ENCODE data around the gene TGFB1. TPM values are rescaled to one million over a fixed set of nuclear protein-coding genes. Genes with fewer than 3 reads are reported as not detected.
A peak's percentile ranks its signal among the peaks of the same experiment; 100 is the strongest.
"Not testable (repeated sequence)": the region's sequence is repeated elsewhere in the genome, so short reads cannot be mapped to it uniquely, and the experiment has no call there.

TGFB1 gene
- 17.4 and 59.9 TPM in 2 replicates for total RNA-seq (2014; rRNA removed; shearing (Covaris generic))
- 197 and 222 TPM in 2 replicates for polyA plus RNA-seq (2015; cell fraction: cytosol; rRNA removed)
- 96.5 and 97.2 TPM in 2 replicates for polyA plus RNA-seq (2015; cell fraction: nucleus; rRNA removed)

DNA sequence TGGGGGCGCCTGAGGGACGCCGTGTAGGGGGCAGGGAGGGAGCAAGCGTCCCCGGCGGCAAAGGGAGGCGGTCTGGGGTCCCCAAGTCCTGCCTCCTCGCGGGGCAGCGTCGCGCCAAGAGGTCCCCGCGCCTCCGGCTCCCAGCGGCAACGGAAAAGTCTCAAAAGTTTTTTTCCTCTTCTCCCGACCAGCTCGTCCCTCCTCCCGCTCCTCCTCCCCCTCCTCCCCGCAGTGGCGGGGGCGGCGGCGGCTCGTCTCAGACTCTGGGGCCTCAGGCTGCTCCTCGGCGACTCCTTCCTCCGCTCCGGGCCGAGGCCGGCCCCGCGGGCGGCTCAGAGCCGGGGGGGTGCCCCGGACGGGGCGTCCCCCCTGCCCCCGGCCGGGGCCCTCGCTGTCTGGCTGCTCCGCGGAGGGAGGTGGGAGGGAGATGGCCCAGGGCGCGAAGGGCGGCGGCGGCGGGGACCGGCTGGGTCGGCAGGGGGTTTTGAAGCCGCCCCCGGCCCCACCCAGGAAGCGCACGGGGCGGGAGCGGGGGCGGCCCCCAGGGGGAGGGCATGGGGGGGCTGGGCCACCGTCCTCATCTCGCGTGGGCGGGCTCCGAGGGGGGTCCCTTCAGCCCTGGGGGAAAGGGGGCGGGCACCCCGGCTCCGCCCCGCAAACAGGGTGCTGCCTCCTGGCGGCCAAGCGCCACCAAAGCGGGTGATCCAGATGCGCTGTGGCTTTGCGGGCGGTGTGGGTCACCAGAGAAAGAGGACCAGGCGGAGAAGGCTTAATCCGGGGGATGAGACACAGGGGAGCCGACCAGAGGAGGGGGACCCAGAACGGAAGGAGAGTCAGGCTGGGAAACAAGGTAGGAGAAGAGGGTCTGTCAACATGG is at the start of gene TGFB1:
TGFB1 (minus strand) TSS at position 457 of the 877 bp plus-strand sequence. CDS start 878 bp downstream, outside the sequence.
- DNase-seq (ENCODE audit: low read depth) = peak; percentile 77

DNA sequence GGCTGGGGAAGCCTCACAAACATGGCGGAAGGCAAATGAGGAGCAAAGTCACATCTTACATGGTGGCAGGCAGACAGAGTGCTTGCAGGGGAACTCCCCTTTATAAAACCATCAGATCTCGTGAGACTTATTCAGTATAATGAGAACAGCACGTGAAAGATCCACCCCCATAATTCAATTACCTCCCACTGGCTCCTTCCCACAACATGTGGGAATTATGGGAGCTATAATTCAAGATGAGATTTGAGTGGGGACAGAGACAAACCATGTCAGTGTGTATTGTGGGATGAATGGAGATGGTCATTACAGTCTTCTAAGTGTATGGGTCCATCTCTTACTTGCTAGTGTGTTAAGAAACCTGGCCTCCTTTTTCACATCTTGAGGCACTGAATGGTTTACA is 48.3 kb upstream of the TGFB1 start:
- no peak for DNase-seq (ENCODE audit: low read depth)

DNA sequence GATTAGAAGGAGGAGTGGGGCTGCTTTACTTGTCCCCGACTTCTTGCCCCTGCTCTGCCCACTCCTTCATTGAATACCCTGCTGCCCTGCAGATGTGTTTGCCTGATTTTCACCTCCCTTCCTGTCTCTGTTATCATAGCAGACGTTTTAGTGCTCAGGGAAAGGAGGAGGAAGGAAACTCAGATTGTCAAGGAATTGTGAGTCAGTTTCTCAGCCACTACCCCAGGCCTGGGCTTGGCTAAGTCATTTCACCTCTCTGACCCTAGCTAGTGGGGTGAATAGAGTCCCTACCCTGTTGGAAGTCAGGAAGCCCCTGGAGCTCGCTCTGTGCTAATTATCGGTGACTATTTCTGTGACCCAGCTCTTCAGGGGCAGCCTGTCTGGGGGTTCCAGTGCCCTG is 47.8 kb upstream of the TGFB1 start:
- no peak for DNase-seq (ENCODE audit: low read depth)

DNA sequence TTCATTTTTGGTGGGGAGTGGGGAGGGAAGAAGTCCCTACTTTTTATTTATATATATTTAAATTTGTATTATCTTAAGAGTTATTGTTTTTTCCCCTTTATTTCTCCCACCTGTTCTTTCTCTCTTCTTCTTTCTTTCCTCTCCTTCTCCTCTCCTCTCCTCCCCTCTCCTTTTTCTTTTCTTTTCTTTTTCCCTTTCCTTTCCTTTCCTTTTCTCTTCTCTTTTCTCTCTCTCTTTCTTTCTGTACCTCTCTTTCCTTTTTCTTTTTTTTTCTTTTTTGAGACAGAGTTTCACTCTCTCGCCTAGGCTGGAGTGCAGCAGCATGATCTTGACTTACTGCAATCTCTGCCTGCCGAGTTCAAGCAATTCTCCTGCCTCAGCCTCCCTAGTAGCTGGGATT is 45.8 kb upstream of the TGFB1 start:
- no peak for DNase-seq (ENCODE audit: low read depth)

DNA sequence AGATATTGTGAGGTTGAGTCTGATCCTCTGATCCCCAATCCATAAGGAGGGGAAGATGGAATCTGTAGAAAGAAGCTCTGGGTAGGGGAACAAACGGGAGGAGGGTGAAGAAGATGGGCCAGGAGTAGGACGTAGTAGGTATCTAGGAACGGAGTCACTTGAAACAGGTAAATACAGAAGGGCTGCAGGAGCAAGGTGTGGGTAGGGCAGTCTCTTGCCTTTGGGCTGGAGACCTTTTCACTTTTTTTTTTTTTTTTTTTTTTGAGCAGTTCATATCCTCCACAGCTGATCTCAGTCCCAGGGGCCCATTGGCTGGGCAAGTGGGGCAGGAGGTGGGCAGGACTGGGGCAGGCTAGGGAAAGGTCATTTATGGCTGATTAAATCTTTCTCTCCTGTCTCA is 45.4 kb upstream of the TGFB1 start:
- DNase-seq (ENCODE audit: low read depth) = no peak

DNA sequence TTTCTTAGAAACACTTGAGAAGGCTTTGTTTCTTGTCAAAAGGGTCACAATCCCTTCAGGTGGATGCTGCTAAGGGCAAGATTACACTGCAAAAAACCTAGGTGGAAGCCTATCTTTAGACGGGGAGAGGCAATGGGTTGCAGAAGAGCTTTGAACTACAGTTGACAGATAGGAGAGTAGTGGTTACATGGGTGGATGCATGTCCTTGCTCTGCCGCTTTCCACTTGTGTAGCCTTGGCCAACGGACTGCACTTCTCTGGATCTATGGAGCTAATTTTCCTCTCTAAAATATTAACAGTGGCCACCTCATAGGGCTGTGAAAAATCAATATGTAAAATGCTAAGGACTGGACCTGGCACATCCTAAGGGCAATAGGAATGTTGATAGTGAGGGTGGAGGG is 44.9 kb upstream of the TGFB1 start:
- DNase-seq (ENCODE audit: low read depth) = no peak

DNA sequence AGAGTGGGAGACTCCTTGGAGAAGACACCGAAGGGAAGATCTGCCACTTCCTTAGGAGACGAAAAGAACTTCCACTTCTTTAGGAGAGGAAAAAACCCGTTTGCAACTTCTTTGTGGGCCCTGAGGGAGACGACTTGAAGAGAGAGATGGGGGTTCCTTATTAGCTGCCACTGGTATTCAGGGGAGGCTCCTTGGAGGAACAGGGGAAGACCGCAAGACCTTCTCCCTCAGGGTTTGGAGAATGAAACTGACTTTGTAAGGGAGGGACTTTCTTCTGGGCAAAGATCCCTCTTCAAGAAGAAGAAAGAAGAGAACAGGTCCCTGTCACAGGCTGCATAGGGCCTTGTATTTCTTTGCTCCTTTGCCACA is 44.3 kb upstream of the TGFB1 start:
- no peak for DNase-seq (ENCODE audit: low read depth)

DNA sequence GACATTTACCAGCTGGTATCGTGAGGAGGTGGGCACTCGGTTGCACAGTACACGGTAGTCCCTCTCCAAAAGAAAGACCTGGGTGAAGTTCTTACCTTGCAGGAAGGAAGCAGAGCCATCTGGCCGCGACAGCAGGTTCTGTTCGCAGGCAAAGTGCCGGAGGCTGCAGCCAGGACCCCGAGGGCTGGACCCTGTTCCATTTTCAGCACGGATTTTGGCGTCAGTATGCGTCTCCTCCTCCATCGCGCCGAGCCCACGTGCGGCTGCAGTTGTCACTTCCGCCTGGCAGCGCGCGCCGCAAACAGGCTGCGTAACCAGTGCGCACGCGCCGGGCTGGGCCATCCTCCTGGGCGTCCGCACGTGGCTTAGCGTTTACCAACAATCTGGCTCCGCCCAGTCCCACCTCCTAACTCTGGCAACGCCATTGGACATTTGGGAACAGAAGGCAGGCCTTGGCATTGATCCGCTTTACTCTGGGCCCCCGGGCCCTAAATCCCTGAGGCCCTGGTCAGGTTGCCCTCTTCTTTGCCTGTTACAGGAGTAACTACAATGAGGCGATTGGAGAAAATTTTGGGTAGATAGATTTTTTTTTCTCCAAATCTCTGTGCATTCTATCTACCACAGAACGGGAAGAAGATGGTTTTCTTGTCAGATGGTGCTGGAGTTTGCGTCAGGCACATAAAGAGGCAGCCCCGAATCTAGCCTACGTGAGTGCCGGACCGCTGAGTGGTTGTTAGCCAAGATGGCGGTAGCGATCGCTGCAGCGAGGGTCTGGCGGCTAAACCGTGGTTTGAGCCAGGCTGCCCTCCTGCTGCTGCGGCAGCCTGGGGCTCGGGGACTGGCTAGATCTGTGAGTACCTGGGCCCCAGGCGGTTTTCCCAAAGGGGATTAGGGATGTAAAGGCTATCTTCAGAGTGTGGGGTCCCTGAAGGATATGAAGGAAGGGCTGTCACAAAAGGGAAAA is 43.6 kb upstream of the TGFB1 start, which contains the start of the genes BCKDHA and EXOSC5:
BCKDHA (plus strand) TSS at position 733 of the 964 bp plus-strand sequence; CDS start at position 743, 10 bp downstream.
EXOSC5 (minus strand) TSS at position 274 of the 964 bp plus-strand sequence; CDS start at position 243, 31 bp downstream.
- peak; percentile 98 for DNase-seq (ENCODE audit: low read depth)

DNA sequence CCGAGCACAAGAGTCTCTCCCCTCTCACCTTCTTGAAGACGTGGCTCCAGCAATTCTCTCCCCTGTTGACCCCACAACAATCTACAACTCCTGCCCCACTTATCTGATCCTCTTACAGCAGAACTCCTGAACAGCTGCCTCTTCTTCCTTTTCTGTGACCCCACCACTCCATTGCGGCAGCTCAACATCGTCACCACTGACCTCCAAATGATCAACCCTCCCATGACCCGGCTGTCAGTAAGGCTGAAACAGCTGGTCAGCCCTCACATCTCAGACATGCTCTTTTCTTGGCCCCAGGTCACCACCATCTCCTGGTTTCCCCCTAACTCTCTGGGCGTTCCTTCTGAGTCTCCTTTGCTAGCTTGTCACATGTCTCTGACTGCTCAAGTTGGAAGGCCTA is 41.6 kb upstream of the TGFB1 start:
- DNase-seq (ENCODE audit: low read depth) = no peak

DNA sequence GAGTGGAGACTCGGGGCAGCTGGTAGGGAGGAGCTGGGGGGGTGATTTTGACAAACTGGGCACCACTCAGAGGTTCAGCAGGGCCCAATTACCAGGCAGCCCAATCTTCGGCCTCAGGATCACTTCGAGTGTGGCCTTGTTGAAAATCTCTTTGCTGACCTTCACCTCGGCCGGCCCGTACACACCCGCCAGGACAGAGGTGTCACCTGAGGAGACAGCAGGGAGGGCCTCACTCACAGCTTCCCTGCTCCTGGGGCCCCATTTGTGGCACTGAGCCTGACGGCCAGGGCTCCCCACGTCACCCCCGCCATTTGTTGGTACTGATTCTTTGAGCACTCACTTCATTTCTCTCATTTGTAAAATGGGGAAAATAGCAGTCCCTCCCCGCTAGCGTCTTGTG is 39.1 kb upstream of the TGFB1 start:
- no peak for DNase-seq (ENCODE audit: low read depth)

DNA sequence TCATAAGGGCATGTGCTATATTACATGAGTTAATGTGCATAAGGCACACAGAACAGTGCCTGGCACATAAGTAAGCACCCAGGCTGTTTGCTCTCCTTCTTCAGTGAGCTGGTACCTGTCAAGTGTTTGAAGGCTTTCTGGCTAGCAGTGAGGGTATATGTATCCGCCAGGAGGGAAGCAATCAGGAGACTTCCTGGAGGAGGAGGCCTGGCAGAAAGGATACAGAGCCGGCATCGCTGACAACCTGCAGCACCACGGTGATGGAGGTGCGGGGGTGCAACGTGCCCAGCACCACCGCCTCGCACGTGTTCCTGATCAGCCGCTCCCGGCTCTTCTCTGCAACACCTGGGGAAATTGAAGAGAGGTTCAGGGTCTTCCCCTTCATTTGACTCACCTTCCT is 37.9 kb upstream of the TGFB1 start:
- DNase-seq (ENCODE audit: low read depth) = no peak

DNA sequence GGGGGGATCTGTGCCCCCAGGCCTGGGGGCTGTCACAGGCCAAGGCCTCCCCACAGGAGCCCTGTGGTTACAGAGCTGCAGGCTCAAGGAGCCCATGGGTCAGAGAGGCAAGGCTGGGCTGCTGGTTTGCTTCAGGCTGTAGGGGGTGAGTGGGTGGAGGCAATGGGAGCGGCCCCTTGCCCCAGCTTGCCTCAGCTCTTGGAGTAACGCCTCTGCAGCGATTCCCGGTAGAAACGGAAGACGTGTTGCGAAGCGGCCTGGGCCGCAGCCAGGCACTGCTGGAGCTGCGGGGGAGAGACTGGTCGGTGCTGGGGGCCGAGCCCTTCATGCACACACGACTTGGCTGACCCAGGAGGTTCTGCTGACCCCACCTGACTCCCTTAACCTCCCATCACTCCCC is 32.7 kb upstream of the TGFB1 start:
- DNase-seq (ENCODE audit: low read depth) = no peak

DNA sequence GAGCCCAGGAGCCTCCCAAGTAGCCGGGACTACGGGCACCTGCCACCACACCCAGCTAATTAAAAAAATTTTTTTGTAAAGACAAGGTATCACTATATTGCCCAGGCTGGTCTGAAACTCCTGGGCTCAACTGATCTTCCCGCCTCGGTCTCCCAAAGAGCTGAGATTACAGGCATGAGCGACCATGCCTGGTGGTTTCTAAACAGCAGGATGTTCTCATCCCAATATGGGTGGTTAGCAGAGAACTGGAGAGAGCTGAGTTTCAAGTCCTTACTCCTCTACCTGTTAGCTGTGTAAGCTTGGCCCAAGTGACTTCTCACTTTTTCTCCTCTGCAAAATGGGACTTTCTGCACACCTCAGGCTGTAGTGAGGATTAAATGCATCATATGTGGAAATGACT is 30.6 kb upstream of the TGFB1 start:
- no peak for DNase-seq (ENCODE audit: low read depth)

DNA sequence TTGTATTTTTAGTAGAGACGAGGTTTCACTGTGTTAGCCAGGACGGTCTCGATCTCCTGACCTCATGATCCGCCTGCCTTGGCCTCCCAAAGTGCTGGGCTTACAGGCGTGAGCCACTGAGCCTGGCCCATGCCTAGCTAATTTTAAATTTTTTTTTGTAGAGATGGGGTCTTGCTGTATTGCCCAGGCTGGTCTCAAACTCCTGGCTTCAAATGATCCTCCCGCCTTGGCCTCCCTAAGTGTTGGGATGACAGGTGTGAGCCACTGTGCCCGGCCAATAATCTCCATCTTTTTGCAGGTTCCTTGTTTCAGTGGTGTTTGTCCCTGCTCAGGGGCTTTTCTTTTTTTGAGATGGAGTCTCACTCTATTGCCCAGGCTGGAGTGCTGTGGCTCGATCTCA is 27.8 kb upstream of the TGFB1 start:
- DNase-seq (ENCODE audit: low read depth) = not testable (repeated sequence)

DNA sequence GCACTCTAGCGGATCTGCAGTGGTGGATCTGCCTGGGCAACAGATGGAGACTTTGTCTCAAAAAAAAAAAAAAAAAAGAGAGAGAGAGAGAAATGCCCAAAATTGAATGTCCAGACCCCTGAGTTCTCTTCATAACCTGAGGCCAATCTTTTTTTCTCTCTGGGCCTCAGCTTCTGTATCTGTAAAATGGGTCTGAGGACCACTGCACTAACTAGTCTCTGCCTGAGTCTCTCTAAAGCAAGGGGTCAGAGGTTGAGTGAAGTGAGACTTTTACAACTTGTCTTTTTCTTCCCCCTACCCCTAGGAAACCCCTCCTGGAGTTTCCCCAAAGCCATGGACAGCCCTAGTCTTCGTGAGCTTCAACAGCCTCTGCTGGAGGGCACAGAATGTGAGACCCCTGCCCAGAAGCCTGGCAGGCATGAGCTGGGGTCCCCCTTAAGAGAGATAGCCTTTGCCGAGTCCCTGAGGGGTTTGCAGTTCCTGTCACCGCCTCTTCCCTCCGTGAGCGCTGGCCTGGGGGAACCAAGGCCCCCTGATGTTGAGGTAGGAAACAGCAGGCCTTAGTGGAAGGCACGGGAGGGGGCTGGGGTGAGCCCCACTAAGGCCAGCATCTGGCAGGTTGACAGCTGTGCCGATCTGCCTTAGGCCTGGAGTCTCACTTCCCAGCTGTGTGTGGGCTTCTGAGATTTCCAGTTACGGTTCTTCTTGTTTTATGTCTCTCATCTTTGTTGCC is 24.4 kb upstream of the TGFB1 start:
- DNase-seq (ENCODE audit: low read depth) = no peak

DNA sequence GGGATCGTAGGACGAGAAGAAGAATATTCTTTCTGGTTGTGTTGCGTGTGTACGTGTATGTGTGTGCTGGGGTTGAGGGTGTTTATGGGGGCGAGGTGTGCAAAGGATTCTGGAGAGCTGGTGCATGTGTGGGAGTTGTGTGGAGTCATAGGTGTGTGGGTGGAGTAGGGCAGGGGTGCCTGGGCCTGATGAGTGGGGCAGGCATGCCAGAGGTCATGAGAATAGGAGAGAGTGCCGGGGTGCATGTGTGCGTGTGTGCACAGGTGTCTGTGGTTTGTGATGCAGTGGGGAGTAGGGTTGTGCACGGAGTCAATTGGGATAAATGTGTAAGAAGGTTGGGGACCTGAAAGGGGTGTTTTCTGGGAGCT is 23.3 kb upstream of the TGFB1 start:
- no peak for DNase-seq (ENCODE audit: low read depth)

DNA sequence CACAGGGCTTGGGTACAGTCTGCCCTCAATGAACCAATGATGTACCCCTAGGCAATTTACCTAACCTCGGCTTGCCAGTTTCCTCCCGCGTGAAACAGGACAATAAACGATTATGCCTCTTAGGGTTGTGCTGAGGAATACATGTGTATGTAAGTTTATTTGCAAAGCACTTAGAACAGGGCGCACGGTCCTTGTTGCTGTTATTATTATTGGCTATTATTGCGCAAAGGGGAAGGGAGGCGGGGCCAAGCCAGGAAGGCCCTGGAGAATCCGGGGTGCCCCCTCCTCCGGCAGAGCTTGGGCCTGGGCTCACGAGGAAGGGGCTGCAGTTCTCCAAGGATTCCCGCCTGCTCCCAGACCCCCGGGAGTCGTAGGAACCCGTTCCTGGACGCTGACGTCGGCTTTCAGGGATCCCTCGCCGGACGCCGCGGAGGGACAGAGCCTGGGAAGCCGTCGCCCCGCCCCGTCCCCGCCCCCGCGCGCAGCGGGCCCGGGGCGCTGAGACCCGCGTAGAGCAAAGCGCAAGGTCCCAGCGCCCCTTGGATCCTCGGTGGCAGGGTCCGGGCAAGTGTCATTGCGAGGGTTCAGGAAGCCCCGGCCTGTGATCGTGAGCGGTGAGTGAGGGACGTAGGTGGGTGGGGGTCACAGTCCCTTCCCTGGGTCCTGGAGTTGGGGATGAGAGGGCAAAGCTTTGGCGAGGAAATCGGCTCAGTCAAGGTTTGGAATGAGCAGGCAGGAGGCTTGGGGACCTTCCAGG is 22.7 kb upstream of the TGFB1 start, which contains the start of gene TMEM91:
TMEM91 (plus strand) TSS at position 293 of the 757 bp plus-strand sequence. CDS start 1,777 bp downstream, outside the sequence.
- no peak for DNase-seq (ENCODE audit: low read depth)

DNA sequence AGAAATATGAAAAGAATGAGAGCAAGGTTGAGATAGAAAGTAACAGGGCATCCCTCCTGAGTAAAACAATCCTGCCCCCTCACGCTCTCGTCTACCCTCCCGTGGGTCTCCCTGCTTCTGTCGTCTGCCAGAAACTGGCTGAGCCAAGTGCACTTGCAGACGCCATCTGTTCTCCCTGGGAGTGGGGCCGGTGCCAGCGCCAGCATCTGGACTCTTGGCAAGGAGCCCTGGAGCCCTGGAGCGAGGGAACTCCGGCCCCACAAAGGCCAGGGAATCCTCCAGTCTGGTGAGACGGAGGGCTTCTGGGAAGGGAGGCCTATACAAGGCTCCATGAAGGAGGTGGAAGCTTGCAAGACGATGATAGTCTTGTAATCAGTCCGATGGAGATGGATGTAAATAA is 20.3 kb upstream of the TGFB1 start:
- DNase-seq (ENCODE audit: low read depth) = no peak

DNA sequence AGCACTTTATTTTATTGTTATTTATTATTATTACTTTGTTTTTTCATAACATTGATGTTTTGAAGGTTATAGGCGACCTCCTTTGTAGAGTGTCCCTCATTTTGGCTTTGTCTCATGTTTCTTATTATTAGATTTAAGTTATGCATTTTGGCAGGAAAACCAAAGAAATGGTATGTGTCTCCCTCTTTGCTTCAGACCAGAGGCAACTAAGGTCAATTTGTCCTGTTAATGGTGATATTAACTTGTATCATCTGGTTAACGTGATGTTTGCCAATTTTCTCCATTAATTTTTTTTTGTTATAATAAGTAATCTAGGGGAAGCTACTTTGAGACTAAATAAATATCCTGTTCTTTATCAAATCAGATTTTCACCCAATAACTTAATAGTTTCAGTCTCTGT is 18.8 kb upstream of the TGFB1 start:
- no peak for DNase-seq (ENCODE audit: low read depth)

DNA sequence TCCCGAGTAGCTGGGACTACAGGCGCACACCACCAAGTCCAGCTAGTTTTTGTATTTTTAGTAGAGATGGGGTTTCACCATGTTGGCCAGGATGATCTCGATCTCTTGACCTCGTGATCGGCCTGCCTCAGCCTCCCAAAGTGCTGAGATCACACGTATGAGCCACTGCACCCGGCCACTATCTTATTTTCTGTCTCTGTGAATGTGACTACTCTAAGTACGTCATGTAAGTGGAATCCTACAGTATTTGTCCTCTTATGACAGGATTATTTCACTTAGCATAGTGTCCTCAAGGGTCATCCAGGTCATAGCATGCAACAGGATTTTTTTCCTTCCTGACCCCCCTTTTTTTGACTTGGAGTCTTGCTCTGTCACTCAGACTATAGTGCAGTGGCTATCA is 17.8 kb upstream of the TGFB1 start:
- DNase-seq (ENCODE audit: low read depth) = no peak
